HepG2 (cell line): ENCODE data around the gene TTC31. TPM values are rescaled to one million over a fixed set of nuclear protein-coding genes. Genes with fewer than 3 reads are reported as not detected.

Experiments used
- ARNT2 ChIP-seq: sonication (generic); formaldehyde crosslinking; IDR thresholded peaks from 2 replicates; pipeline ENCODE4 v1.8.0; 2022; ENCODE audit warnings: mild to moderate bottlenecking, low read depth, missing genetic modification reagents, moderate library complexity
- ATRX ChIP-seq: sonication (generic); formaldehyde crosslinking; IDR thresholded peaks from 2 replicates; pipeline ENCODE4 v1.4.0; 2020; ENCODE audit warnings: missing genetic modification reagents, borderline replicate concordance
- DPF2 ChIP-seq: sonication (generic); formaldehyde crosslinking; IDR thresholded peaks from 2 replicates; pipeline ENCODE4 v1.4.0; 2020; ENCODE audit warnings: mild to moderate bottlenecking, low read depth, missing genetic modification reagents, borderline replicate concordance
- FLYWCH1 ChIP-seq: sonication (generic); formaldehyde crosslinking; IDR thresholded peaks from 2 replicates; pipeline ENCODE4 v1.8.1; 2023; ENCODE audit warnings: mild to moderate bottlenecking, missing genetic modification reagents
- KAT2B ChIP-seq: fragments of 150-350 bp; IDR thresholded peaks from 2 replicates; pipeline ENCODE4 v1.6.1; 2014; ENCODE audit warnings: low read depth, low read length, borderline replicate concordance
- MBNL3 ChIP-seq: fragments of 250-450 bp; sonication (Bioruptor Pico); conservative IDR thresholded peaks from 2 replicates; pipeline ENCODE4 v1.8.0; 2022; ENCODE audit warnings: mild to moderate bottlenecking, inconsistent platforms
- MTERF4 ChIP-seq: sonication (generic); formaldehyde crosslinking; IDR thresholded peaks from 2 replicates; pipeline ENCODE4 v1.8.0; 2023; ENCODE audit warnings: mild to moderate bottlenecking, missing genetic modification reagents
- REST ChIP-seq, 2 experiments: IDR thresholded peaks; 2 replicates each; pipeline ENCODE4 v1.6.1; 2011 to 2012; ENCODE audit warnings: low read length in 2 of 2, borderline replicate concordance in 1 of 2, low read depth in 1 of 2, mild to moderate bottlenecking in 1 of 2, moderate library complexity in 1 of 2
- REXO4 ChIP-seq: sonication (generic); formaldehyde crosslinking; IDR thresholded peaks from 2 replicates; pipeline ENCODE4 v1.8.0; 2022; ENCODE audit warnings: missing genetic modification reagents, mild to moderate bottlenecking, borderline replicate concordance
- SAP130 ChIP-seq: IDR thresholded peaks from 2 replicates; pipeline ENCODE4 v1.6.1; 2016; ENCODE audit warnings: low read depth
- SMARCC2 ChIP-seq: fragments of 450-650 bp; IDR thresholded peaks from 2 replicates; pipeline ENCODE4 v1.6.1; 2017; ENCODE audit warnings: antibody characterized with exemption, mild to moderate bottlenecking
- SMARCE1 ChIP-seq: fragments of 450-650 bp; IDR thresholded peaks from 2 replicates; pipeline ENCODE4 v1.6.1; 2017; ENCODE audit warnings: borderline replicate concordance
- TBX3 ChIP-seq: fragments of 450-650 bp; IDR thresholded peaks from 2 replicates; pipeline ENCODE4 v1.6.1; 2017; ENCODE audit warnings: antibody characterized with exemption, mild to moderate bottlenecking, inconsistent platforms, borderline replicate concordance
- ZNF180 ChIP-seq: sonication (generic); formaldehyde crosslinking; IDR thresholded peaks from 2 replicates; pipeline ENCODE4 v1.4.0; 2020; ENCODE audit warnings: low read depth, missing genetic modification reagents, borderline replicate concordance
- ZNF264 ChIP-seq: sonication (generic); formaldehyde crosslinking; IDR thresholded peaks from 2 replicates; pipeline ENCODE4 v1.4.0; 2020; ENCODE audit warnings: missing genetic modification reagents
- ZNF563 ChIP-seq: sonication (generic); formaldehyde crosslinking; IDR thresholded peaks from 2 replicates; pipeline ENCODE4 v1.8.0; 2022; ENCODE audit warnings: mild to moderate bottlenecking, moderate library complexity, missing genetic modification reagents
- ZNF75D ChIP-seq: sonication (generic); formaldehyde crosslinking; IDR thresholded peaks from 2 replicates; pipeline ENCODE4 v1.8.1; 2023; ENCODE audit warnings: missing genetic modification reagents, mild to moderate bottlenecking, borderline replicate concordance
- ZNF879 ChIP-seq: sonication (generic); formaldehyde crosslinking; IDR thresholded peaks from 2 replicates; pipeline ENCODE4 v1.8.1; 2023; ENCODE audit warnings: missing genetic modification reagents
- polyA plus RNA-seq, 8 experiments: library from polyadenylated mRNA; depleted of rRNA in 3 of 8; stranded (reverse) in 7 of 8; unstranded in 1 of 8; fragments of >200 nt; fragmentation: Illumina TruSeq in 4 of 8; extraction: Trizol in 4 of 8; gene quantifications; 2 replicates each; pipeline versions ENCODE4 v1.2.1 to v1.2.3, GENCODE V29; 2011 to 2016; ENCODE audit warnings: low read depth in 4 of 8, missing spikeins in 1 of 8, mixed read lengths in 1 of 8; ENCODE audit not compliant: insufficient read depth in 1 of 8
- total RNA-seq, 5 experiments: library from RNA; depleted of rRNA; stranded (reverse); fragments of >200 nt; fragmentation: Illumina TruSeq; extraction: Trizol; gene quantifications; 2 replicates each; pipeline ENCODE4 v1.2.3, GENCODE V29; 2016; ENCODE audit warnings: low read depth in 1 of 5

The TTC31 gene
- total and polyA plus RNA-seq, 2 of the 13 experiments (the other 11 are each of a cell fraction or from before 2014, with no cell fraction given), result 28.3 to 39.5 TPM

GRCh38 chr2:74457549-74458131 lies 25.2 kb upstream of the TTC31 start (continued):
- TF ChIP-seq SMARCC2 (no peak; the same call in 1 of the 2 replicates), ATRX (CRISPR knock-in tag) (no peak), ZNF879 (CRISPR knock-in tag) (no peak), SMARCE1 (no peak), ZNF264 (CRISPR knock-in tag) (no peak), TBX3 (no peak), KAT2B (no peak), SAP130 (peak; percentile 93), ARNT2 (peak; percentile 12; the same call in 1 of the 2 replicates), REST (IDR thresholded peaks at IDR 0.05; ENCODE audit: borderline replicate concordance in 1 of 2, low read depth in 1 of 2, low read length in 2 of 2) (no peak), ZNF180 (CRISPR knock-in tag) (no peak), MBNL3 (CRISPR knock-in tag) (no peak), DPF2 (CRISPR knock-in tag) (no peak; the same call in 1 of the 2 replicates), ZNF75D (CRISPR knock-in tag) (no peak), MTERF4 (CRISPR knock-in tag) (0 out of 2 replicates have a peak, but pooled peaks have one; percentile 45), REXO4 (no peak), ZNF563 (CRISPR knock-in tag) (peak; percentile 91), FLYWCH1 (CRISPR knock-in tag) (no peak)
